Hepatocyte (in vitro differentiated cells): ENCODE results near the gene CBLB.

Source experiments
- EZH2 ChIP-seq: fragments of 200-600 bp; sonication (generic); IDR thresholded peaks from 2 replicates; pipeline ENCODE4 v1.6.1; 2016; ENCODE audit warnings: antibody characterized with exemption, mild to moderate bottlenecking, borderline replicate concordance
- EZH2phosphoT487 ChIP-seq: fragments of 200-600 bp; sonication (generic); IDR thresholded peaks from one replicate; pipeline ENCODE4 v1.6.1; 2018; ENCODE audit warnings: antibody characterized with exemption, mild to moderate bottlenecking, low read depth, moderate library complexity; ENCODE audit not compliant: unreplicated experiment, severe bottlenecking
- TF ChIP-seq, protein P1 (sequence below): fragments of 200-600 bp; sonication (generic); IDR thresholded peaks from 2 replicates; pipeline ENCODE4 v1.5.1; 2016; ENCODE audit warnings: antibody characterized with exemption, mild to moderate bottlenecking; ENCODE audit not compliant: poor library complexity

DNA sequence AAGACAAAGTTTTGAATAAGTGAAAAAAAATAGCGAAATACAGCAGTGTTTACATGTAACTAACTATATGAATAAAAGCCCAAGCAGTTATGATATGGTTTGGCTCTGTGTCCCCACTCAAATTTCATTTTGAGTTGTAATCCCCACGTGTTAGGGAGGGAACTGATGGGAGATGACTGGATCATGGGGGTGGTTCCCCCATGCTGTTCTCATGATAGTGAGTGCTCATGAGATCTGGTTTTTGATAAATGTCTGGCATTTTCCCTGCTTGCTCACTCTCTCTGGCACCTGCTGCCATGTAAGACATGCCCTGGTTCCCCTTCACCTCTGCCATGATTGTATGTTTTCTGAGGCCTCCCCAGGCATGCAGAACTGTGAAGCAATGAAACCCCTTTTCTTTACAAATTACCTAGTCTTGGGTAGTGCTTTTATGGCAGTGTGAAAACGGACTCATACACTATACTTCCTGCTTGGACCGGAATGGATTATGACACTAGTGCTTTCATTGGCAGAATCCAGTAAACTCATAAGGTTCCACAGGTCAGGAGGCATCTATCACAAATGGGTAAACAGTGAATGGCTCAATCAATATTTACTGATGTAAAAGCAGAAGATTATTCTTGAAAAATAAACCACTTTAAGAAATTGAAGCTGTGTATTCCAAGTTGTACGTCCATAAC lies 192.1 kb downstream of the CBLB start:
- TF ChIP-seq EZH2phosphoT487 (no peak), EZH2 (no peak)
- TF ChIP-seq, protein P1, sequence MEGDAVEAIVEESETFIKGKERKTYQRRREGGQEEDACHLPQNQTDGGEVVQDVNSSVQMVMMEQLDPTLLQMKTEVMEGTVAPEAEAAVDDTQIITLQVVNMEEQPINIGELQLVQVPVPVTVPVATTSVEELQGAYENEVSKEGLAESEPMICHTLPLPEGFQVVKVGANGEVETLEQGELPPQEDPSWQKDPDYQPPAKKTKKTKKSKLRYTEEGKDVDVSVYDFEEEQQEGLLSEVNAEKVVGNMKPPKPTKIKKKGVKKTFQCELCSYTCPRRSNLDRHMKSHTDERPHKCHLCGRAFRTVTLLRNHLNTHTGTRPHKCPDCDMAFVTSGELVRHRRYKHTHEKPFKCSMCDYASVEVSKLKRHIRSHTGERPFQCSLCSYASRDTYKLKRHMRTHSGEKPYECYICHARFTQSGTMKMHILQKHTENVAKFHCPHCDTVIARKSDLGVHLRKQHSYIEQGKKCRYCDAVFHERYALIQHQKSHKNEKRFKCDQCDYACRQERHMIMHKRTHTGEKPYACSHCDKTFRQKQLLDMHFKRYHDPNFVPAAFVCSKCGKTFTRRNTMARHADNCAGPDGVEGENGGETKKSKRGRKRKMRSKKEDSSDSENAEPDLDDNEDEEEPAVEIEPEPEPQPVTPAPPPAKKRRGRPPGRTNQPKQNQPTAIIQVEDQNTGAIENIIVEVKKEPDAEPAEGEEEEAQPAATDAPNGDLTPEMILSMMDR, result no peak
